Stimulated activated naive CD8-positive, alpha-beta T cell treated with anti-CD3 and anti-CD28 coated beads, Interleukin-15, amount 100 ng/mL, for 72 hours (primary cell): ENCODE results near the gene AFF1.
"Not testable (repeated sequence)": the region's sequence is repeated elsewhere in the genome, so short reads cannot be mapped to it uniquely, and the experiment has no call there.

Experiments used
- ATAC-seq: fragments of 150-1000 bp; cut with Tn5 transposase; 2 replicates; pipeline ENCODE4 v1.10.0; 2021; ENCODE audit warnings: mild to moderate bottlenecking, moderate library complexity
- DNase-seq, 2 donors: peaks; one replicate each; pipeline ENCODE4 v3.0.0; 2021 to 2022
- H3K27ac Mint-ChIP-seq, 2 donors: one replicate each; pipeline ENCODE4 v1.8.0; 2022; ENCODE audit warnings: mild to moderate bottlenecking in 2 of 2, mixed read lengths in 2 of 2, moderate library complexity in 2 of 2
- H3K27me3 Mint-ChIP-seq: one replicate; pipeline ENCODE4 v1.8.0; 2022; ENCODE audit warnings: mixed read lengths
- H3K4me1 Mint-ChIP-seq: one replicate; pipeline ENCODE4 v1.8.0; 2022; ENCODE audit warnings: mild to moderate bottlenecking, mixed read lengths
- H3K4me3 Mint-ChIP-seq, 2 donors: one replicate each; pipeline ENCODE4 v1.8.0; 2022; ENCODE audit warnings: mild to moderate bottlenecking in 2 of 2, mixed read lengths in 2 of 2, moderate library complexity in 1 of 2
- H3K9me3 Mint-ChIP-seq, 2 donors: one replicate each; pipeline ENCODE4 v1.8.0; 2022; ENCODE audit warnings: mixed read lengths in 2 of 2

Gene AFF1

DNA sequence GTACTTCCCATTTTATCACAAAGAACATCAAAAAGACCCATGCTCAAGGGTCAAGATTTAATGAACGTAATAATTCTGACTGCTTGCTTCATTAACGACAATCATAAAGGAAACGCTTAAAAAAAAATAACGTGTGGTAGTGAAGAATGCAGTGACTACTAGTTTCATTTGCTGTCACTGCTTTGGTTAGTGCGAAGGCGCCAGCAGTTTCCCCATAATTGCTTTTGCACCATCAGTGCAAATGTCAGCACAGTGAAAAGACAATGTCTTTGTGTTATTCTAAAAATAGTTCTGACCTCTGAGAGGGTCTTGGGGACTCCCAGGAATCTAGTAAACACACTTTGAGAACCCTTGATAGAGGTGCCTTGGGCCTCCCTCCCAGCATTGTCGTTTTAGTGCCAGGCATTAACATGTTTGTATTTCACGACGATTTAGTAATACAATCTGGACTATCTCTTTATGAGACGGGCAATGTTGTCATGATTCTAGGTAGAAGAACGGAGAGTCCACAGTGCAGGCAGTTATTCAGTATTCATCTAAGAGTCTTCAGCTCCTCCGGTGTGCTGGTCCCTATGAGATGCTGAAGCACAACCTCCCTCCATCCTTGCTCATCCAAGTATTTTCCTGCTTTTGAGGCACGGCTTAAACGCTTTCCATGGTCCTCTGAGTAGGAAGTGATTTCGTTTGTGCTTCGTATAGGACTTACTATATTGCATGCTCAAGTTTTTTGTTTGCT lies 71.0 kb downstream of the AFF1 start:
- DNase-seq (peak; percentile 52 to 62), ATAC-seq (peak; percentile 19)
- Mint-ChIP-seq H3K4me3 (peak overlapping the region; percentile 93 to 98), H3K9me3 (no peaks in the 10 kb centered on the region), H3K4me1 (peaks cover 51% of the 10 kb centered on the region), H3K27me3 (no peaks in the 10 kb centered on the region), H3K27ac (peak overlapping the region; percentile 99)

DNA sequence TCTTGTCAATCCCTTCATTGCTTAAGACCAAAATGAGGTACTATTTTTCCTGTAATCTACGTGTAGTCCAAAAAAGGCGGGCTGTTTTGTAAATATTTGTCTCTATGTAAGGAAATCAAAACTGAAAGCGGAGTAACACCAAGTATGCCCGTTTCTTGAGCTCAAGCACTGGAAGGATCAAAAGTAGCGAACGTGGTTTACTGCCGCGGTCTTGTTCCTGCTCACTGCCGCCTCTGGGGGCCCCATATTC lies 71.5 kb downstream of the AFF1 start:
- H3K4me1 Mint-ChIP-seq: peaks cover 56% of the 10 kb centered on the region
- H3K4me3 Mint-ChIP-seq: peak overlapping the region; percentile 93 to 98
- peak overlapping the region; percentile 99 for H3K27ac Mint-ChIP-seq
- ATAC-seq (no peak), DNase-seq (no peak)
- H3K27me3 Mint-ChIP-seq: no peaks in the 10 kb centered on the region
- H3K9me3 Mint-ChIP-seq: no peaks in the 10 kb centered on the region

DNA sequence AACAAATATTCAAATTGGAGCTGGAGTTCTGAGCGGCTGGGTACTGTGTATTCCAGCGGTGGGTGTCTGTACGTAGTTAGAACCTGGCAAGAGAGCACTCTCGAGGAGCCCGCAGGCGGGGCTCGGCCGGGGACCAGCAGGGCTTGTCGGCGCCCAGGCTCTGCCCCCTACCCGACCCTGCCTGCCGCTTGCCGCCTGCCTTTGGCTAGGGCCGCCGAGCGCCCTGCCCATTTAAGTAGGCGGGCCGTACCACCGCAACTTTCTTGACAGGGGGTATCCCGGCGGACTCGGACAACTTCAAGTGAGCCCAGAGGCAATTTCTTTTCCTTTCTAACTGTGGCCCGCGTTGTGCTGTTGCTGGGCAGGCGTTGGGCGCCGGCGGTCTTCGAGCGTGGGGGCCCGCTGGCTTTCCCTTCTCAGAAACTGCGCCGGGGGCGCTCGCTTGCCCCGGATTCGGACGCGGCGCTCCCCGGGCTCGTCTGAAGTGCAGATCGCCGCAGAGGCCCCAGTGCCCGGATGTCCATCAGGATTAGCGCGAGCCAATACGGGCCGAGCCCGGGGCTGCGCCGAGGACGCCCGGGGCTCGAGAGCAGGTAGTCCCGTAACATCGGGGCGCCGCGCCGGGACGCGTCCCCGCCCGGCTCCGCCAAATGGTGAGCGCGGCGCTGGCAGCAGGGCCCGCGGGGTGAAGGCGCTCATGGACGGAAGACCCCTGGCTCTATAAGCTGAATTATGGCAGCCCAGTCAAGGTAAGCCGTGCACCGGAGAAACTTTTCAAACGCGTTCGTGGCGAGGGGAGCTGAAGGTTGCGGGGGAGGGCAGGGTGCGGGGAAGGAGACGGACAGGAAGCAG lies 72.1 kb downstream of the AFF1 start:
- Mint-ChIP-seq H3K27ac (peak overlapping the region; percentile 99), H3K27me3 (no peaks in the 10 kb centered on the region), H3K9me3 (no peaks in the 10 kb centered on the region), H3K4me1 (peaks cover 62% of the 10 kb centered on the region), H3K4me3 (peak overlapping the region; percentile 93 to 98)
- DNase-seq (peak; percentile 96 to 97), ATAC-seq (peak; percentile 91)

DNA sequence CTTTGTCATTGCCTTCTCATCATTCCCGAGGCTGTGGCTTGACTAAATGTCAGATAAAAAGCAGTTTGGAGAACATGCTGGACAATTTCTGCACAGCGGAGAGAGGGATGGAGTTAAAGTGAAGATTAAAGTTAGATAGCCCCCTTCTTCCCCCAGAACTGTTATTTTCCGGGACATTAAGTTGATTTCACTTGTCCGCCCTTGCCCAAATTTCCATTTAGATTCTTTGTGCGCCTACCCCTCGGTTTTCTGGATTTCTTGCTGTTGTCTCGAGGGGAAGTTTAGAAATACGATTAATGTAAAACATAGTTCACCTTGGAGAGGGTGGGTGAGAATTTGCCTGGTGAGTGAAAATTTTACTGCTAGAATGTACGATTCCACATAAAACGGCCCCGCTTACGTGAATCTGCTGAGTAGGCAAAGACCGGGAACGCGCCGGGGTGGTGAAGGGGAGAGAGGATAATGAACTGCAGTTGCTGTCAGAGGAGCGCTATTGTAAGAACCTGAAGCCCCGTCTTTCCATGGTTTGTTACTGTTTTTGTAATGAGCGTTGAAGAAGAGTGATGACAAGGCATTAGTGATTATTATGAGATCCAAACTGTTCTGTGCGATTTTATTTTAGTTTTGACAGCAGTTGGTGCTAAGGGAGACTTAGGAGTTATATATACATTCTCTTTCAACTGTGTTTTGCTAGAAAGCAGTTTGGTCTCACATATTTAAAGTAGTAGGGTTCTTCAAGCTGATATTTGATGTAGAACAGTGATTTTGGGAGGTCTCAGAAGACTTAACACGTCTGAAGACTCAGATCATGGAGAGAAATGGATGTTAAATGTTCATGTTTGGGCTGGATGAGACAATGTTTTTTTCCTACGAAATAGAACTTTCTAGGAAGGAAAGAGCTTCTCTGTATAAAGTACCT lies 73.0 kb downstream of the AFF1 start:
- peak; percentile 7 to 24 for DNase-seq
- Mint-ChIP-seq H3K27ac (peak overlapping the region; percentile 99), H3K4me3 (peak overlapping the region; percentile 93 to 98), H3K9me3 (no peaks in the 10 kb centered on the region), H3K27me3 (no peaks in the 10 kb centered on the region), H3K4me1 (peaks cover 69% of the 10 kb centered on the region)
- ATAC-seq: no peak

DNA sequence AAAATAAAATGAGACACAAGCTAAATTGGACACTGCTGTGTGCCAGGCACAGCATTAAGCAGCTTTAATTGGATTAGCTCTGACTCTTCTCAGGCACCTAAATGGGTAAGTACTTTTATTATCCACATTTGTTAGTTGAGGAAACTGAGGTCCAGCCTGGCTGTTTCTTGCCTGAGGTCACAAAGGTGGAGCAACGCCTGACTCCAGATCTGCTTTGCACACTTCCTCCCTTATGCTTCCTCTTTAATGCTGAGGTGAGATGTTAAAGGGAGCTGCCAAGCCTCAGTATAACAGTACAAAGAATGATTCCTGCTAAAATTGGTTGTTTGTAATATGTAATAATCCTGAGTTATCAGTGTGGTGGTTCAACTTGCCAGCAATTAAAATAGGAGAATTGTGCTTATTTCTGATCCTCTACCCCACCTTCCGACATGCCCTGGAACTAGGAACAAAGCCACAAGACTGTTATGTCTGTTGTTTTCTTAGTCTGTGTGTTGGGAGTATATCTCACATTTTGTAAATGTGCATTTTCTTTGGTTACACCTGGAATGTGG lies 74.4 kb downstream of the AFF1 start:
- Mint-ChIP-seq H3K9me3 (no peaks in the 10 kb centered on the region), H3K4me1 (peaks cover 83% of the 10 kb centered on the region), H3K4me3 (peak overlapping the region; percentile 38 to 93), H3K27ac (peak overlapping the region in 1 of 2 donors; percentile 64), H3K27me3 (no peaks in the 10 kb centered on the region)
- ATAC-seq: no peak
- DNase-seq: no peak

DNA sequence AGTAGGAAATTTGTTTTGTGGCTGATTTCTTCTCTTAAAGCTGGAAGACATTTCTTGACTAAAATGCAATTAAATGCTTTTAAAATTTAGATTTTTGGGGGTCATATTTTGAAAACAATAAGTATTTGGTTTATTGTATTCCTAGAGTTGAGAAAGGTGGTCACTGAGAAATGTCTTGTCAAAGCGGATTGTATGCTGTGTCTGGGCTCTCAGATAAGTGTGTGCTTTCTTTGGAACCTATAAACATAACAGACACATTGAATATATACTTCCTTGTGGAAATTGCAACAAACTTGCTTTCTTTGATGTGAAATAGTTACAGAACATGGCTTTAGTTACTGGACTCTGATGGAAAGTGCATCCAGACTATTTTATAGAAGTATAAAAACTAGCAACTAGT lies 75.4 kb downstream of the AFF1 start:
- Mint-ChIP-seq H3K4me1 (peaks cover 85% of the 10 kb centered on the region), H3K9me3 (no peaks in the 10 kb centered on the region), H3K4me3 (peak overlapping the region in 1 of 2 donors; percentile 93), H3K27me3 (no peaks in the 10 kb centered on the region), H3K27ac (no peak overlapping the region)
- no peak for DNase-seq
- ATAC-seq: no peak

DNA sequence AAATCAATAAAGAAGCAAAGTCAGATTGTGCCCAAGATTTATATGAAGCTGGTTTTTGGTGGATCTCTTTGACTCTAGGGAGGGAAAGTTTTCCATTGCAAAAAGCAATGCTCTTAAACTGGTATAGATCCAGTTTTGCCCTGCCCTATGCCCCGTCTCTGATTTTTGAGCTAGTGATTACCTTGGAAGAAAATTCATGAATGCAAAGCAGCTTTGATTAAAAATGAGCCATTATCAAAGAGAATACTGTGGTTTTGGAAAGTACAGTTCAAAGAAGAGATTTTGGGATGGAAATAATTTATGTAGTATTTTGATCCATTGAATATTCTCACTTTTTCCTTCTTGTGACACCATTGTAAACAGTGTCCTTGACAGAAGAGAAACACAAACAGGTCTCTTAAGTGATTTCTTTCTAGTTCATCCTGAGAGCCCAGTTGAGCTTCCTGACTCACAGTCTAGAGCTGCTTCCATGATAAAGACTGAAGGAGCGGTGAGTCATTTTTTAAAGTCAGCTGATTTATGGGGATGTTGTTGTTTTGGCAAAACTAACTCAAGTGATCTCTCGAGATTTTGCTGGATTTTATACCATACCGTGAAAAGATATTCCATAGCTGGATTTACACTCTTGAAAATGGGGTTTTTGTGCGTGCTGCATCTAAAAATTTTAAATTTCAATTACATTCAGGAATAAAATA lies 76.7 kb downstream of the AFF1 start:
- H3K4me1 Mint-ChIP-seq: peaks cover 87% of the 10 kb centered on the region

DNA sequence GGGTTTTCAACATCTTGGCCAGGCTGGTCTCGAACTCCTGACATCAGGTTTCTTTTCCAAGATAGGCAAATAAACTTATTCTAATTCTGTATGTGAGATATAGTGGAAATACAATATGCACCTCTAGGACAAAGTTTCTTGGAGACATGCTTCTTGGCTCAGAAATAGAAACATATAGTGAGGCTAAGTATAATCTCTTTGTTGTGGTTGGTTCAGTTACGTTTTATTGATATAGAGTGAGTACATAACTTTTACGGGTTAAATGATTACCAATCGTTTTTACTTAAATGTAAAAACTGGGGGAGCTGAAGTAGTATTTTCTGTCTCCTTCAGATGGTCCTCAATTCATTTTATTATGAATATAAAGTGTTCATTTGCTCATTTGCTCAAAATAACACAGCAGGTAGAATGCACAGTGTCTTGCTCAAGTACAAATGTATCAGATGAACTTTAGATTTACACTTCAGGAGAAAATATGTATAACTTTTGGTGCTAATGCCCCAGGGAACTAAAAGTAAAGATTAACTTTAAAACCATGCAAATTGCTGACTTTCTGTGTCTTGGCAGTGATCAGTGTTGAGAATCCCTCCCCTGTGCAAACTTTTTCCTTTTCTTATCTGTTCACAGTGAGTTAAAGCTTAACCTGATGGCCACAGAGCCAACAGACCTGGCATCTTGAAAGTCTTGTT lies 77.6 kb downstream of the AFF1 start:
- DNase-seq (no peak), ATAC-seq (no peak)
- Mint-ChIP-seq H3K27ac (peak overlapping the region in 1 of 2 donors; percentile 46), H3K9me3 (no peaks in the 10 kb centered on the region), H3K4me1 (peaks cover 95% of the 10 kb centered on the region), H3K27me3 (no peaks in the 10 kb centered on the region), H3K4me3 (peak overlapping the region; percentile 20 to 29)

More for the DNA sequence above, 76.7 kb downstream of the AFF1 start:
- H3K27me3 Mint-ChIP-seq: no peaks in the 10 kb centered on the region
- ATAC-seq: no peak
- no peak overlapping the region for H3K4me3 Mint-ChIP-seq
- H3K9me3 Mint-ChIP-seq: no peaks in the 10 kb centered on the region
- no peak for DNase-seq
- H3K27ac Mint-ChIP-seq: no peak overlapping the region

DNA sequence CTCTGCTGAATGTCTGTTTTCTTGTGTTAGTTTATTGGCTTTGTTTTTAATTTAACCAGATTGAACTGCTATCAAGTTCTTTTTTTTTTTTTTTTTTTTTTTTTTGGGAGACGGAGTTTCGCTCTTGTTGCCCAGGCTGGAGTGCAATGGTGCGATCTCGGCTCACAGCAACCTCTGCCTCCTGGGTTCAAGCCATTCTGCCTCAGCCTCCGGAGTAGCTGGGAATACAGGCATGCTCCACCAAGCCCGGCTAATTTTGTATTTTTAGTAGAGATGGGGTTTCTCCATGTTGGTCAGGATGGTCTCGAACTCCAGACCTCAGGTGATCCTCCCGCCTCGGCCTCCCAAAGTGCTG lies 78.1 kb downstream of the AFF1 start:
- peaks cover 96% of the 10 kb centered on the region for H3K4me1 Mint-ChIP-seq
- ATAC-seq, DNase-seq, H3K27ac Mint-ChIP-seq, H3K9me3 Mint-ChIP-seq, H3K27me3 Mint-ChIP-seq: not testable (repeated sequence)
- H3K4me3 Mint-ChIP-seq: peak overlapping the region; percentile 20 to 29

DNA sequence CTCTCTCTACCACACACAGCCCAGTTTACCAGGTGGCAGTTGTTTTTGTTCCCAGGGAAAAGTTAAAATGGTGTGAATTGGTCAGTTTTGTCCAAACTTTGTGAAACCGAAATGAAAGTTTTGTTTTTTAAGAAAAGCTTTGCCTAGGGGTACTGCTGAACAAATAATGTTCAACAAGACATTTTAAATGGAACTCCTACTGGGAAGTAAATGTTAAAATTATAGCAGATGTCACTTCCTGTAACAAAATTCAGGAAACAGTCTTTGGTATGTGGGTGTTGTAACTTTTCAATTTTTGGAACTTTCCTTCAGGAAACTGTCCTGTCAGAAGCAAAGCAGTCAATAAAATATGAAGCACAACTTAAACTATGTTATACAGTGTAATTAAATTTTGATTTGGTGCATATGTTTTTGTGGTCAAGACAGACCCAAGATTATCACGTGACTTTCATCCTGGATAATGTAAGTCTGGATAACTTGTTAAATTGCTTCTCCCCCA lies 79.5 kb downstream of the AFF1 start:
- H3K9me3 Mint-ChIP-seq: peaks cover 0 to 4% of the 10 kb centered on the region in 2 donors
- H3K27ac Mint-ChIP-seq: no peak overlapping the region
- no peaks in the 10 kb centered on the region for H3K27me3 Mint-ChIP-seq
- no peak for ATAC-seq
- H3K4me3 Mint-ChIP-seq: peak overlapping the region; percentile 13 to 46
- DNase-seq: no peak
- H3K4me1 Mint-ChIP-seq: peaks cover 98% of the 10 kb centered on the region

DNA sequence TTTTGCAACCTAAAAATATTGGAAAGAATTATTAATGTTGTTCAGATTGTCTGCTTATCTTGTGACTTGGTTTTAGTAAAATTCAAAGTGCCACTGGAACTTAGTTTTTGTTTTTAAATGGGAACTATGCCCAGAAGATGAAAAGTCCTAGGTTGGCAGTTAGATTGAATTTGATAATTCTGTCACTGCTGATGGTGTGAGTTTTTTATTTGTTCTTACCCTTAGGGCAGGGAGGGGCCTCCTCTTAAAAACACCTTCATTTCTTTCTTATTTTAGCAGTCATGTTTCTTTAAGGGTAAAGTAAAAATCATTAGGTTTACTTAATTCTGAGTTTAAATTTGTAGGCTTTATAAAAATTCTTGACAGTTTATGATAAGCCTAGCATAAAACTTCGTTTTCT lies 80.6 kb downstream of the AFF1 start:
- ATAC-seq (no peak), DNase-seq (no peak)
- Mint-ChIP-seq H3K27ac (no peak overlapping the region), H3K27me3 (no peaks in the 10 kb centered on the region), H3K4me1 (peaks cover 98% of the 10 kb centered on the region), H3K4me3 (peak overlapping the region in 1 of 2 donors; percentile 13), H3K9me3 (peaks cover 0 to 4% of the 10 kb centered on the region in 2 donors)

DNA sequence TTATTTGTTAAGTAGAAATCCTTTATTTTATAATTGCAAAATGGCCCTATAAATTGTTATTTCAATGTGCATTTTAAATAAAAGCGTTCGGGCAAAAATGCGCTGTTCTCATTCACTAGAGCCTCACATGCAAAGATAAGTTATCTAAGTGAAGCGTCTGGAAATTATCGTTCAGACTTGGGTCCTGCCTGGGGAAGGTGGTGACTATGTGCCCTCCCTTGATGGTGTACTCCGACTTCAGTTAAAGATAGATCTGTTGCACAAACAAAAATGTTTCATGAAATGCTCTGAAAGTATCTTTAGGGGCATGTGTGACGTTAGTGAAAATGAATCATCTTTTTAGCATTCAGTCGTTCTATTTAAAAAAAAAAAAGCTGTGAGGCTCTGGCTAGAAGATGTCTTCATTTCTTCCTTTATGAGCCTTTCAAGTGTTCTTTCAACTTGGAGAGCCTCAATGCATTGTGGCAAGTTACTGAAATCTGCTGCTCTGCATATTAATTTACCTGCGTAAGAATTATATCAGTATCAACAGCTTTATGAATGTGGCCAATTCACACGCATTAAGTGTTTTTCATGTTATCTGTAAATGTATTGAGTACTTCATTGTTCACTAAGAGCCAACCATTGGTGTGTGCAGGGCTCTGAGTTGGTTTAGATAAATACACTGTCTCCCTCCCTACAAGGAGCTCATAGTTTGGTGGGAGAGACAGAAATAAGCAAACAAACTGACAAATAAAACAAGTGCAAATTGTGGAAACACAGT lies 83.0 kb downstream of the AFF1 start:
- peaks cover 82% of the 10 kb centered on the region for H3K4me1 Mint-ChIP-seq
- H3K4me3 Mint-ChIP-seq: peak overlapping the region; percentile 15 to 64
- peaks cover 0 to 4% of the 10 kb centered on the region in 2 donors for H3K9me3 Mint-ChIP-seq
- peak overlapping the region in 1 of 2 donors; percentile 92 for H3K27ac Mint-ChIP-seq
- H3K27me3 Mint-ChIP-seq: no peaks in the 10 kb centered on the region
- peak in 1 of 2 donors; percentile 14 for DNase-seq
- peak; percentile 89 for ATAC-seq

DNA sequence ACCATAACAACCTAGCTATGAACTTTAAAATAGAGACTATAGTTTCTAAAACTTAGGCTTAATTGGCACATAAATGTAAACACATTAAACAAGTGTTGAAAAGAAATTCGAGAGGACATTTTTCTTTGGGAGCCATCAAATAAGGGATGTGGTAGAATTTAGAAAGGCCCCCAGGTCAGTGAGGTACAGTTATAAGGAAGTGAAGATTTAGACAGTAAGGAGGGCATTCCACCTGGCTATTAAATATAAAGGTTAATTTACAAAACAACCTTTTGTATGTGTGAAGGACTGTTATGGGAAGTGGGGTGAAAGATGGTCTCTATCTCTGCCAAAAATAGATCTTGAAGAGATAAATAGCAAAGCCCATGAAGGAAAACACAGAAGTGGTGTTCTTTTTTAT lies 83.9 kb downstream of the AFF1 start:
- DNase-seq (no peak), ATAC-seq (no peak)
- Mint-ChIP-seq H3K4me3 (no peak overlapping the region), H3K4me1 (peaks cover 77% of the 10 kb centered on the region), H3K27me3 (no peaks in the 10 kb centered on the region), H3K9me3 (peaks cover 0 to 4% of the 10 kb centered on the region in 2 donors), H3K27ac (peak overlapping the region in 1 of 2 donors; percentile 84)
